Thymus (tissue), 11 donors: ENCODE measurements around the gene RDH8. TPM values are rescaled to one million over a fixed set of nuclear protein-coding genes. Genes with fewer than 3 reads are reported as not detected.

ENCODE experiments used
- DNase-seq, 9 donors: peaks; one replicate each; pipeline ENCODE4 v3.0.0-alpha.2; 2013; ENCODE audit warnings: low spot score in 9 of 9, low read depth in 6 of 9, missing footprints in 1 of 9
- H3K27ac ChIP-seq, 2 donors: one replicate each; pipeline ENCODE4 v1.5.1; 2013; ENCODE audit warnings: control low read depth in 1 of 2, low read depth in 1 of 2, low read length in 1 of 2, mild to moderate bottlenecking in 1 of 2, moderate library complexity in 1 of 2
- H3K27me3 ChIP-seq, 2 donors: one replicate each; pipeline ENCODE4 v1.5.1; 2013; ENCODE audit warnings: low read length in 1 of 2; ENCODE audit not compliant: control insufficient read depth in 2 of 2, insufficient read depth in 1 of 2
- H3K36me3 ChIP-seq, 2 donors: one replicate each; pipeline ENCODE4 v1.5.1; 2013; ENCODE audit warnings: low read length in 1 of 2, mild to moderate bottlenecking in 1 of 2, moderate library complexity in 1 of 2; ENCODE audit not compliant: control insufficient read depth in 2 of 2, insufficient read depth in 2 of 2
- H3K4me1 ChIP-seq, 2 donors: one replicate each; pipeline ENCODE4 v1.5.1; 2013; ENCODE audit warnings: low read length in 2 of 2; ENCODE audit not compliant: control insufficient read depth in 2 of 2, insufficient read depth in 2 of 2
- H3K4me3 ChIP-seq, 2 donors: one replicate each; pipeline ENCODE4 v1.5.1; 2013; ENCODE audit warnings: low read length in 2 of 2, control low read depth in 1 of 2, mild to moderate bottlenecking in 1 of 2
- H3K9me3 ChIP-seq, 2 donors: one replicate each; pipeline ENCODE4 v1.5.1; 2013; ENCODE audit warnings: low read length in 1 of 2, mild to moderate bottlenecking in 1 of 2; ENCODE audit not compliant: control insufficient read depth in 2 of 2, insufficient read depth in 1 of 2
- WGBS: extraction: QIAGEN DNeasy Blood & Tissue Kit; methylation state at CpG from one replicate; pipeline ENCODE4 v1.1.7; 2013; 5-methylcytosine and 5-hydroxymethylcytosine counted together
- polyA plus RNA-seq: library from polyadenylated mRNA; stranded (reverse); fragments of 200-250 nt; gene quantifications from one replicate; pipeline ENCODE4 v1.2.3, GENCODE V29; 2013
- total RNA-seq: library from RNA; stranded (reverse); fragments of 120-200 nt; gene quantifications from one replicate; pipeline ENCODE4 v1.2.4, GENCODE V29; 2013
- donor health status: healthy.

The RDH8 gene
- total and polyA plus RNA-seq, 2 donors: 0.14 TPM; not detected in 1

DNA sequence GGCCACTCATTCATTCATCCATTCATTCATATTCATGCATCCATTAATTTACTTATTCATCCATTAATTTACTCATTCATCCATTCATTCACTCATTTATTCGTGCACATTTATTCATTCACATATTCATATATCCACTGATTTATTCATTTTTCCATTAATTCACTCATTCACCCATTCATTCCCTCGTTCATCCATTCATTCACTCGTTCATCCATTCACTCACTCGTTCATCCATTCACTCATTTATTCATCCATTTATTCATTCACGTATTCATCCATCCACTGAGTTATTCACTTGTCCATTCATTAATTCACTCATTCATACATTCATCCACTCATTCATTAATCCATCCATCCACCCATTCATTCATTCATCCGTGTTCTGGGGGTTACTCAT lies 41.2 kb upstream of the RDH8 start:
- Histone ChIP-seq H3K9me3 (no peaks in the 10 kb centered on the region), H3K4me3 (no peak overlapping the region), H3K27ac (no peak overlapping the region), H3K36me3 (no peaks in the 10 kb centered on the region), H3K27me3 (peaks cover under 1 to 16% of the 10 kb centered on the region in 2 donors), H3K4me1 (no peaks in the 10 kb centered on the region)
- no peak for DNase-seq
- WGBS: 89% methylated on average over 6 of the region's 6 CpGs

DNA sequence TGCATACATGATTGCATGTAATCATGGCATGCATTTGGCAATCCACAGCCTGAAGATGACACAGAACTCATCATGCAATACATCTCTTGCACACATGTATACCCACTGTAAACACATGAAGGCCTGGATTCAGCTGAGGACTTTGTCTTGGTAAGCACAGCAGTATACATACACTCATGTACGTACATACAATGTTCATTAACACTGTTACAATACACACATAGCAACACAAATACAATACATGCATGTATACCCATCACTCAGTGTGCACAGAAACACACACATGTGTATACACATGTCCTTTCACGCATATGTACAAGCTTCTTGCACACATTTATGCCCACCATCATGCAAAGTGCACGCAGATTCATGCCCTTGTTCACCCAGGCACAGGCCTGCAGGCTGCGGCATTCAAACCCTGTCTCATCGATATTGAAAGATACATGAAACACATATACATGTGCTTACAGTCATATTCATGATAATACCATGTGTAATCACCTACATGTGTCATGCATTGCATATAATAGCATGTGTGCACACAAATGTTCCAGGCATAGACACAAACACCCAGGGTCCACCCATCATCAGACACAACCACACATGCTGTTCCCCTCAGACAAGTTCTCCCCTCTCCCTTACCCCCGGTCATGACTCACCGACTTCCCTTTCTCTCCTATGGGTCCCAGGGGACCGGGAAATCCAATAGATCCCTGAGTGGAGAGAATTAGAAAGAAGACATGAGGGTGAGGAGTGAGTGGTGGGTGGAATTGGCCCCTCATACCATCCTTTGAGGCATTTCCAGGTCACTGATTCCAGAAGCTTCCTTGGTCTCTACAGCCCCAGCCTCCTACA lies 31.6 kb upstream of the RDH8 start:
- Histone ChIP-seq H3K36me3 (no peaks in the 10 kb centered on the region), H3K27me3 (no peaks in the 10 kb centered on the region), H3K4me3 (no peak overlapping the region), H3K27ac (no peak overlapping the region), H3K9me3 (no peaks in the 10 kb centered on the region), H3K4me1 (no peaks in the 10 kb centered on the region)
- DNase-seq: no peak
- 85% methylated on average over 8 of the region's 8 CpGs for WGBS

DNA sequence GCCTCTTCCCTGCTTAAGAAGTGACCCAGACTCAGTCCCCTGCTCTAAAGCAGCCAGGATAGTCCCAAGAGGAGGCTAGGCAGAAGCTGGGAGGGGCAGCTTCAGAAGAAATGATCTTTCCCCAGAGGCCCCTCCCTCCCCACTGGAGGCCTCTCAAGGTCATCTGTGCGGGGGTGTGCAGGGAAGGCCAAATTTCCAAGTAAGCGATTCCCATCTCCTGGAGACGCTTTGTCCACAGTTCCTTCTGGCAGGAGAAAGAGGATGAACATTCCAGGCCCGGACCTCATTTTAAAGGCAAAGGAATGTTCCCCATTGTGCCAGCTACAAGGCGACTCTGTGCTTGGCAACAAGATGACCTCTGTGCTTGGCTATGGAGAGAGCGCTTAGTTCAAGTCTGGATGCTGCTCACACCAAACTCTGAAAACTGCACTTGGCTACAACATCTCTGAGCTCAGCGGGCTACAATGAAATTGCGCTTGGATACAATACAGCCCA lies 26.4 kb upstream of the RDH8 start:
- no peaks in the 10 kb centered on the region for H3K4me1 ChIP-seq
- H3K9me3 ChIP-seq: no peaks in the 10 kb centered on the region
- no peak overlapping the region for H3K4me3 ChIP-seq
- no peaks in the 10 kb centered on the region for H3K36me3 ChIP-seq
- H3K27ac ChIP-seq: no peak overlapping the region
- WGBS: 69% methylated on average over 8 of the region's 8 CpGs
- DNase-seq: no peak
- H3K27me3 ChIP-seq: no peaks in the 10 kb centered on the region

DNA sequence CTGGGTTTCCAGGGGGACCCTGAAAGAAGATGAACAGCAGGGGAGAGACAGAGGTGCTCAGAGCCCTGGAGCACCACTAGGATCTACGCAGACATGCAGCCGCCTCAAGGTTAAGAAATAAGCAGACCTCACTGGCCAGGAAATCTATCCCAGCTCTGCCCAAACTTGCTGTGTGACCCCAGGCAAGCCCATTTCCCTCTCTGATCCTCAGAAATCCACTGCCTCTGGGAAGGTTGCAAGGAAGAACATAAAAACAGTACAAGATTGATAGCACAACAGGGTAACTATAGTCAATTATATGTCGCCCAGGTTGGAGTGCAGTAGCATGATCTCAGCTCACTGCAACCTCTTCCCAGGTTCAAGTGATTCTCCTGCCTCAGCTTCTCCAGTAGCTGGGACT lies 23.8 kb upstream of the RDH8 start:
- Histone ChIP-seq H3K4me1 (no peaks in the 10 kb centered on the region), H3K36me3 (no peaks in the 10 kb centered on the region), H3K27me3 (no peaks in the 10 kb centered on the region), H3K4me3 (no peak overlapping the region), H3K9me3 (no peaks in the 10 kb centered on the region), H3K27ac (no peak overlapping the region)
- DNase-seq: no peak
- 95% methylated on average over 3 of the region's 3 CpGs for WGBS

DNA sequence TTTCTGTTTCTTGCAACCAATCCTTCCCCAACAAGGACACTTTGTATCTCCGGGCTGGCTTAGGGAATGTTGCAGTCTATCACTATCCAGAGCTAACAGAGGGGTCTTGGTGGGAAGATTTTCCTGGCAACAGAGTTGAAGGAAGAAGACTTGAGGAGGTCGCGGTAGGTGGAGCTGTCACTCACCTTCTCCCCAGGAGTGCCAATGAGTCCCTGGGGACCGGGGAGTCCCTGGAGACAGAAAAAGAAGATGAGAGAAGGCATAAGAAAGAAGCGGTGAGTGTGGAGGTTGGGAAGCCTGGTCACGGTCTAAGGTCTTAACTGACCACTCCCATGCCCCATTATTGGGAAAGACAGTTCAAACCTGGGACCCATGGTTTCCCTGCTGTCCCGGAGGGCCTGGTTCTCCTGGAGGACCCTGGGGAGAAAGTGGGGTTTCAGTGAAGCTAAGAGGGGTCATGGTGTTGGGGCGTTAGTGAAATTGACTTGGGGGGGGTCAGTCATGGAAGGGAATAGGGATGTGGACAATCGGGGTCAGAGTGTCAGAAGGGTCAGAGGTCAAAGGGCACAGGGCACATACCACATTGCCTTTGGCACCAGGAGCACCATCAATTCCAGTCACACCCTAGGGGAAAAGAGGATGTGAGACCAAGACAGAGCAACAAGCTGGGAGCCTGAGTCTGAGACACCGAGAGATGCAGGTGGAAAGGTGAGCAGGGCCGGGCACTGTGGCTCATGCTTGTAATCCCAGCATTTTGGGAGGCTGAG lies 21.7 kb upstream of the RDH8 start:
- peaks cover 0 to 6% of the 10 kb centered on the region in 2 donors for H3K27me3 ChIP-seq
- H3K4me1 ChIP-seq: no peaks in the 10 kb centered on the region
- 79% methylated on average over 11 of the region's 11 CpGs for WGBS
- H3K36me3 ChIP-seq: no peaks in the 10 kb centered on the region
- H3K4me3 ChIP-seq: no peak overlapping the region
- no peak for DNase-seq
- H3K27ac ChIP-seq: no peak overlapping the region
- H3K9me3 ChIP-seq: no peaks in the 10 kb centered on the region

DNA sequence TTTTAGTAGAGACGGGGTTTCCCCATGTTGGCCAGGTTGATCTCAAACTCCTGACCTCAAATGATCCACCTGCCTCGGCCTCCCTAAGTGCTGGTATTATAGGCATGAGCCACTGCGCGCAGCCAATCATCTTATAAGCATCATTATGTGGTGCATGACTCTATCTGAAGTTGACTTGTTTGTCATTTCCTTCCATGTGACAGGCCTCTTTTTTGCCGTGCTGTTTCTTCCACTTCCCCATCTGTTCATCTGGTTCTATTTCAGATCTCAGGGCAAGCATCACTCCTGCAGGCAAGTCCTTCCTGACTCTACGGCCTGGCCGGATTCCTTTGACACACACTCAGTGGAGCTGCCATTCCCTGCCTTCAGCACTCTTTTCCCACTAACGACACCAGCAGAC lies 18.2 kb upstream of the RDH8 start:
- Histone ChIP-seq H3K4me1 (no peaks in the 10 kb centered on the region), H3K9me3 (no peaks in the 10 kb centered on the region), H3K27me3 (peaks cover 0 to 9% of the 10 kb centered on the region in 2 donors), H3K4me3 (no peak overlapping the region), H3K27ac (no peak overlapping the region), H3K36me3 (no peaks in the 10 kb centered on the region)
- DNase-seq: no peak
- 74% methylated on average over 8 of the region's 8 CpGs for WGBS

DNA sequence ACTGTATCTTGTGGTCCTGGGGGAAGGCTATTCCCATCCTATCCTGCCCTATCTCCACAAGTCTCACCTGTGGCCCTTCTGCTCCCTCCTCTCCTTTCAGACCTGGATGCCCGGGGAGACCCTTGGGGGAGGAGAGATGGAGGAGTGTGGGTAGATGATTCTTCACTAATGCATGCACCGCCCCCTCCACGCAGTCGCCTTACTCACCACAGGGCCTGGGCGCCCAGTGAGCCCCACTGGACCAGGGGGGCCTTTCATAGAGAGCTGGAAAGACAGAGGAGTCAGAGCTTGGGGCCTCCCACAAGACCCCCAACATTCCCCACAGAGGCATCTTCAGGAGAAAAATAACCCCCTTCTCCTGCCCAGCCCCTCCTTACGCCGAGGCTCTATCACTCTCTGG lies 17.3 kb upstream of the RDH8 start:
- no peak for DNase-seq
- no peak overlapping the region for H3K27ac ChIP-seq
- no peaks in the 10 kb centered on the region for H3K4me1 ChIP-seq
- H3K36me3 ChIP-seq: no peaks in the 10 kb centered on the region
- H3K4me3 ChIP-seq: no peak overlapping the region
- 79% methylated on average over 7 of the region's 7 CpGs for WGBS
- no peaks in the 10 kb centered on the region for H3K9me3 ChIP-seq
- H3K27me3 ChIP-seq: peaks cover 0 to 11% of the 10 kb centered on the region in 2 donors

DNA sequence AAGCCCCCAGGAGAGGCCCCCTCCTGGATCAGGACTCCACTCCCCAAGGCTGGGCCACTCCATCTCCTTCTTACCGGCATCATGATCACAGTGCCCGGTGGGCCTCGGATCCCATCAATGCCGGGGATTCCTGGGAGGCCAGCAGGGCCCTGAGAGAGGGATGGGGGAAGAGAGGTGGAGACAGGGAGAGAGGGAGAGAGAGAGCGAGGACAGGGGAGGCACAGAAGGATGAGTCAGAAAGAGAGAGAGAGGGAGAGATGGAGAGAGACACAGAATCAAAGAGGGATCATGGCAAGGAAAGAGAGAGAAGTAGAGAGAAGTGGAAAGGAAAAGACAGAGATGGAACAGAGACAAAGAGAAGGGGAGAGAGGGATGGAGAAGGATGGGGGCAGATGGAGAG lies 16.7 kb upstream of the RDH8 start:
- no peak for DNase-seq
- H3K9me3 ChIP-seq: no peaks in the 10 kb centered on the region
- WGBS: 74% methylated on average over 5 of the region's 5 CpGs
- H3K4me1 ChIP-seq: no peaks in the 10 kb centered on the region
- peaks cover 0 to 11% of the 10 kb centered on the region in 2 donors for H3K27me3 ChIP-seq
- no peak overlapping the region for H3K4me3 ChIP-seq
- H3K27ac ChIP-seq: no peak overlapping the region
- no peaks in the 10 kb centered on the region for H3K36me3 ChIP-seq

DNA sequence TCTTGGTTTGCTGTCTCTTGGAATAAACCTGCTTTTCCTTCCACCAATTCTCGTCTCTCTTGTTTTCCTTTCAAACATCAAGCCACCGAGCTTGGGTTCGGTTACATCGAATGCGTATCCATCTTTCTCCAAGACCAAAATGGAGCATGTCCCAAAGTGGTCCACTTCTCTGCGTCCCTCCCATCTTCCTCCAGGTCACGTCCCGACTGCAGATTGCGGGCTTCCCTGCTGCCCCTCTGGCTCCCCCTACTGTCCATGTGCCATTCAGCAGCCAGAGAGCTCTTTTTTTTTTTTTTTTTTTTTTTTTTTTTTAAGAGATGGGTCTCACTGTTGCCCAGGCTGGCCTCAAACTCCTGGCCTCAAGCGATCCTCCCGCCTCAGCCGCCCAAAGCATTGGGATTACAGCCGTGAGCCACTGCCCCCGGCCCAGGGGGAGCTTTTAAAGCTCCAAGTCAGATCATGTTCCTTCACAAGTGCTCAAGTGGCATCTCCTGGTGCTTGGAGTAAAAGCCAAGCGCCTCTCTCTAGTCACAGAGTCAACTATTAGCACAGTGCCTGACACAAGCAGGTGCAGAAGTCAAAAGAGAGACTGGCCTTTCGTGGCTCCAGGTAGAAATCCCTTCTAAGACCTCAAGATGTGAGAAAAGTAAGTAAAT lies 13.0 kb upstream of the RDH8 start:
- Histone ChIP-seq H3K27me3 (peaks cover 0 to 11% of the 10 kb centered on the region in 2 donors), H3K27ac (no peak overlapping the region), H3K36me3 (no peaks in the 10 kb centered on the region), H3K4me3 (no peak overlapping the region), H3K4me1 (peaks cover 0 to under 1% of the 10 kb centered on the region in 2 donors), H3K9me3 (no peaks in the 10 kb centered on the region)
- 12% methylated on average over 16 of the region's 16 CpGs for WGBS
- peak in 8 of 9 donors; percentile 26 to 68 (median 42) for DNase-seq
